ENCODE data around the gene ZNF534. TPM values are rescaled to one million over a fixed set of nuclear protein-coding genes. Genes with fewer than 3 reads are reported as not detected.

ZNF534 gene
- total and polyA plus RNA-seq, 2 of the 8 experiments (the other 6 are each of a cell fraction or from before 2014, with no cell fraction given) = not detected

DNA sequence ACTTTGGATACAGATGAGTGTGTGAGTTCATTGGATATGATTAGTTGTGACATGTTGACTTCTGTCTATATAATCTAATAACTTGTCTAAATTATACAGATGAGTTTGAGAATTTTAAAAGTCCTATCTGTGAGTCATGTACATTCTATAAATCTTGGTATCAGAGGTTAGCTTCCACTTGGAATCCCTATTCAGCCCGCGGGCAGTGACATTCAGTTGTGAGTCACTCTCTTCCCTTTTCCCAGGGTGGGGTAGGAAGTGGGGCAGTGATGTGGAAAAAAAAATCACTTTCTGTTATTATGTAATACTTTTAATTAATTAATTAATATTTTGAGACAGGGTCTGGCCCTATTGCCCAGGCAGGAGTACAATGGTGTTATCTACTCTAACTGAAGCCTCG lies 65.6 kb downstream of the ZNF534 start:
- Histone ChIP-seq H4K91ac (replicated peaks; ENCODE audit: insufficient read length, low read length) (no peak overlapping the region), H3K4me2 (ENCODE audit: insufficient read depth in 1 of 2, low read depth in 2 of 2, low read length in 2 of 2) (no peak overlapping the region; a peak in 1 of 4 replicates), H4K5ac (ENCODE audit: insufficient read length, low read depth, low read length) (no peak overlapping the region), H2BK20ac (ENCODE audit: low read length) (no peak overlapping the region), H3K79me1 (ENCODE audit: low read depth, low read length) (no peaks in the 10 kb centered on the region), H3K9ac (replicated peaks in 1 of 4; ENCODE audit: extremely low read depth in 1 of 4, low read depth in 3 of 4, low read length in 3 of 4) (no peak overlapping the region), H3K23ac (ENCODE audit: insufficient read length) (no peak overlapping the region), H3K4me3 (ENCODE audit: extremely low read depth in 1 of 4, insufficient read depth in 2 of 4, low read depth in 3 of 4, low read length in 4 of 4) (no peak overlapping the region), H3K18ac (ENCODE audit: extremely low read depth, low read length) (no peak overlapping the region), H2AK5ac (ENCODE audit: low read depth, low read length) (no peak overlapping the region), H3K9me3 (ENCODE audit: insufficient read depth in 2 of 2, low read depth in 1 of 2, low read length in 1 of 2) (no peaks in the 10 kb centered on the region; a peak in 1 of 4 replicates), H3K4me1 (replicated peaks in 1 of 4; ENCODE audit: control insufficient read depth in 3 of 4, insufficient read depth in 4 of 4, low read length in 3 of 4) (peaks cover 0 to 6% (median 0%) of the 10 kb centered on the region in 4 experiments; a peak in 2 of 7 replicates), H2BK5ac (ENCODE audit: low read depth, low read length) (no peak overlapping the region), H3K14ac (ENCODE audit: insufficient read length) (no peak overlapping the region), H4K20me1 (replicated peaks in 1 of 2; ENCODE audit: control insufficient read depth in 1 of 2, insufficient read depth in 2 of 2, low read length in 2 of 2) (peaks cover 0 to 2% of the 10 kb centered on the region in 2 experiments), H3K56ac (replicated peaks; ENCODE audit: insufficient read length, low read depth, low read length) (no peak overlapping the region), H3K27me3 (replicated peaks in 1 of 4; ENCODE audit: control insufficient read depth in 3 of 4, extremely low read depth in 1 of 4, insufficient read depth in 3 of 4, low read length in 3 of 4) (peaks cover 3 to 17% (median 10%) of the 10 kb centered on the region in 4 experiments), H2BK120ac (replicated peaks; ENCODE audit: low read depth, low read length) (no peak overlapping the region), H2BK15ac (ENCODE audit: low read length) (no peak overlapping the region), H4K8ac (ENCODE audit: extremely low read depth, insufficient read depth, low read length) (no peak overlapping the region), H2AFZ (ENCODE audit: low read length) (no peak overlapping the region), H3K27ac (ENCODE audit: low read depth, low read length) (no peak overlapping the region), H3K79me2 (ENCODE audit: control insufficient read depth in 1 of 2, insufficient read depth in 2 of 2, low read length in 2 of 2) (no peaks in the 10 kb centered on the region), H3K4ac (replicated peaks; ENCODE audit: insufficient read length, low read depth, low read length) (no peak overlapping the region), H3K36me3 (ENCODE audit: control insufficient read depth in 2 of 4, insufficient read depth in 4 of 4, low read length in 3 of 4) (no peaks in the 10 kb centered on the region), H2BK12ac (ENCODE audit: low read depth, low read length) (no peak overlapping the region), H3K23me2 (ENCODE audit: low read depth, low read length) (peaks cover 4% of the 10 kb centered on the region; the same call in 1 of the 2 replicates)
- DNase-seq (ENCODE audit: low read depth in 1 of 2, low spot score in 2 of 2) (no peak), FAIRE-seq (no peak)
- CTCF ChIA-PET (ENCODE audit: partially characterized antibody) = interaction anchor here (0.6 to 1.7 kb wide), 3 partner anchors 72 to 287 kb away, joined by 3 to 4 read pairs (median 3); no protein-coding TSS in a partner anchor
- WGBS, 2 experiments (ENCODE audit: extremely low coverage in 1 of 2, insufficient coverage in 1 of 2, insufficient read length in 1 of 2, insufficient replicate concordance in 2 of 2, low coverage in 1 of 2, low lambda C conversion rate in 2 of 2, missing lambda C conversion rate in 1 of 2) = 88% methylated on average over 3 of the region's 3 CpGs; no CpG with 5 or more reads in 1 of the 2 experiments
- TF ChIP-seq SIRT6 (IDR thresholded peaks at IDR 0.05; ENCODE audit: low read length) = no peak
- POLR2A ChIA-PET (ENCODE audit: partially characterized antibody) = interaction anchor here (0.6 kb wide), 1 partner anchor 149 kb away, joined by 5 read pairs; no protein-coding TSS in a partner anchor

All from H1 (cell line).